Measurements from ENCODE around the gene ROR1.
"Not testable (repeated sequence)": the region's sequence is repeated elsewhere in the genome, so short reads cannot be mapped to it uniquely, and the experiment has no call there.

Gene ROR1

DNA sequence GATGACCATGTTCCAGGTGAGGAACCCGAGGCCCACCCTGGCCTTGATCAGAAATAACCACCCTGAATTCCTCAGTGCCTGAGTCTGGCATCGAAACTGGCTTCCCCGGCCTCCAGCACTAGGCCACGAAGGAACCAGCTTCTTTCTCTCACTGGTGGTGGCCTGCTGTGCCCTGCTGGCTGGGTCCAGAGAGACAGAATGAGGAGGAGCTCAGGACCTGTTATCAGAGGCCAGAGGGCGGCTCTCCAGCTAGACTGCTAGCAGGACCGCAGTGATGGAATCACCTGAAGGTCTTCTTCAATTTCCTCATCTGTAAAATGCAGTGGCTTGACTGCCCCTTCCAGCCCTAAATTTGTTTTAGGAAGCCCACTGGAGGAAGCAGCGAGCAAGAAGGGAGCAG lies 20.5 kb downstream of the ROR1 start:
- no peak for DNase-seq (ENCODE audit: low spot score)

DNA sequence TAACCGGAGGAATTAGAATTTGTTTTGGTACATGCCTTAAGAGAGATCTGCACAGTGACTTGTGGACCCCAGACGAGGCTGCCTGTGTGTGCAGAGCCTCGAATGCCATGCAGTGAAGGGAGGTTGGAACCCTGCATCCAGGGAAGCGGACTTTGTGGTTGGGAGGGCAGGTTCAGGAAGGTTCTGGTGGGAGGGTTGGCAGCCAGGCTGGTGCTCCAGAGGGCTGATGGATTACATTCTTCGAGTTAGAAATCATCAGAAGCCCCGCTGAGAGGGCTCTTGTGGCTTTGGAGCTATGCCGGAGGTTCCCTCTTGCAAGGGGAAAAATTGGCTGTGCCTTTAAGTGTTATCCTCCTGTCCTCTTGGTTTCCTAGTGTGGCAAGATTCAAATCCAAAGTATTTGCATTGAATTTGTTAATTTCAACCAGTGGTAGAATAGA lies 21.1 kb downstream of the ROR1 start:
- no peak for DNase-seq (ENCODE audit: low spot score)

DNA sequence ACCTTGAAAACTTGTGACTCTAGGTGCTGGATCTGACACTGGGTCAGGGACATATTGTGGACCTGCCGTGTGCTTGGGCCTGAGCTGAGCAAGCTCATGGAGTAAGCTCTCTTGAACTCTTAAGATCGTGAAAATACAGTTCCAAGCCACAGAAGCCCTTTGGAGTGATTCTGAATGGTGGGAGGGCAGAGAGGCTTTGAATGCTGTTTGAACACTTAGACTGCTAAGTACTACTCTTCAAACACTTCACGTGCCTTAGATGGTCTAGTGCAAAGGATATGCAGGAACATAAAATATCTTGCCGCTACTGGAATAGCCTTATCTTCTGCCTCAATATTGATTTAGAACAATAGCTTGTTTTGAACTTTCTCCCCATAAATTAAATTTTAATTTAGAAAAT lies 21.6 kb downstream of the ROR1 start:
- DNase-seq (ENCODE audit: low spot score): no peak

DNA sequence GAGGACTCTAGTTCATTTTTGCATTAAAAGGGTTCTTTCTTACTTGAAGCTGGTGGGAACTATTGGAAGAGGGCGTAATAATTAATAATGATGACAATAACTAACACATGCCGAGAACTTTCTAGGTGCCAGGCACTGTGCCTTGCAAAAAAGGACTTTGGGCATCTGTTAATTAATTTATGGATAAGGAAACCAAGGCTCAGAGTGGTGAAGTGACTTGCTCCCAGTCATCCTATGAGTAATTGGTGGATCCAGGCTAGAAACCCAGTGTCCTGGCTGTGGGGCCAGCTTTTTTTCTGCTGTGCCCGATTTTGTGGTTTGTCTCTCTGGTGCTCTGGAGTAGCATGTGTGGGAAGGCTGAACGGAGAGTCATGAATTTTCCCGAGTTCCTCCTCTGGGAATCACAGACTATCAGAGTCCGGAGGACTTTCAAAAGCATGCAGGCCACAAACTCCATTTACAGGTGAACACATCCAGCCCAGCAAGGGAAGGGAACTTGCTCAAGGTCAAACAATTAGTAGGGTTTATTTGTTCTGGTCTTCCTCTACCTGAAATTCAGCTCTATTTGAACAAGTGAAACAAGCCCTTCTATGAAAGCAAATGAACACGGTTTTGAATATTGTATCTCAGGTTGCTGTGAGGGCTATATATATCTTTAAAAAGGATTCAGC lies 23.4 kb downstream of the ROR1 start:
- DNase-seq (ENCODE audit: low spot score): no peak

- DNase-seq (ENCODE audit: low spot score): no peak
Measured at GRCh38 chr1:63798284-63798683, 24.5 kb downstream of the ROR1 start.

- no peak for DNase-seq (ENCODE audit: low spot score)
Measured at GRCh38 chr1:63799307-63799706, 25.5 kb downstream of the ROR1 start.

- DNase-seq (ENCODE audit: low spot score): no peak
Measured at GRCh38 chr1:63799820-63800219, 26.0 kb downstream of the ROR1 start.

DNA sequence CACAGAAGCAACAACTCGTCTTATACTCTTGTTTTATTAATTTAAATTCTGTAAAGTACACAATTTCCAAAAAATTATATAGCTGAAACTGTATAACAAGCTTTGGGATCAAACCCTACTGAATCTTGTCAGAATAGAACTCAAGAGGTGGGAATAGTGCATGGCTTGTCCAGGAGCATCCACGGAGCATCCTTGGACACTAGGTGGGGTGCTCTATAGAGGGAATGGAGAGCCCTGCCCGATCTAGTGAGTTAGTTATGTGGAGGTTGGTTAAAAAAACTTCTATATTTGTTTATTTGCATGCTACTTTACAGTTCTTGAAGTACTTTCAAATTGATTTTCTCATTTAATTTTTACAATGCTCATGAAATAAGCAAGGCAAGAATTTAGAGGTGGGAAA lies 28.3 kb downstream of the ROR1 start:
- no peak for DNase-seq (ENCODE audit: low spot score)

- DNase-seq (ENCODE audit: low spot score): no peak
Measured at GRCh38 chr1:63804829-63805484, 31.1 kb downstream of the ROR1 start.

- peak; percentile 56 for DNase-seq (ENCODE audit: low spot score)
Measured at GRCh38 chr1:63807046-63807445, 33.2 kb downstream of the ROR1 start.

GRCh38 chr1:63810936-63811469 lies 37.2 kb downstream of the ROR1 start:
- no peak for DNase-seq (ENCODE audit: low spot score)

- DNase-seq (ENCODE audit: low spot score): no peak
Measured at GRCh38 chr1:63812071-63812700, 38.4 kb downstream of the ROR1 start.

- no peak for DNase-seq (ENCODE audit: low spot score)
Measured at GRCh38 chr1:63813829-63814277, 40.0 kb downstream of the ROR1 start.

- DNase-seq (ENCODE audit: low spot score): not testable (repeated sequence)
Measured at GRCh38 chr1:63816217-63816815, 42.5 kb downstream of the ROR1 start.

DNA sequence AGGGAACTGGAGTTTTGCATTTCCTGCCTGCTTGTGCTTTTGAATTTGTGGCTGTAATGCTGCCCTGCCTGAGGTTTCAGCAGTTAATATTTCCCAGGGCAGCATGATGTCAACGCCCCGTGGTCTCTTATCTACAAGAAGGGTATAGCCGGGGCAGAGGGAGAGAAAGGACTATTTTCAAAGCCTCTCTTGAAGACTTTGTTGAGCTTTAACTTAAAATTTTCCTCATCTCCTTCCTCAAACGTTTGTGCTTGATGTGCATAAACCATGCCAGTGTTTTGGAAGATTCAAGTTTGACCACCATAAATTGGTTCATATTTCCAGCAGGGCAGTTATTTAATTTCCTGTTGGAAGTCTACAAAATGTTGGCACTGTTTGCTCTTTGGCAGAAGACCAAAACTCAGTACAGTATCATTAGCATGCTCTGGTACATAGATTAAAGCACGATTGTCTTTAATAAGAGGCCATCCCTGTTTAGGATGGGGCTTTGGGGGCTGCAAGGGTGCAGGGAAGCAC lies 43.4 kb downstream of the ROR1 start:
- DNase-seq (ENCODE audit: low spot score): no peak

- no peak for DNase-seq (ENCODE audit: low spot score)
Measured at GRCh38 chr1:63817700-63818099, 43.9 kb downstream of the ROR1 start.

GRCh38 chr1:63818567-63819325 lies 44.9 kb downstream of the ROR1 start:
- no peak for DNase-seq (ENCODE audit: low spot score)

DNA sequence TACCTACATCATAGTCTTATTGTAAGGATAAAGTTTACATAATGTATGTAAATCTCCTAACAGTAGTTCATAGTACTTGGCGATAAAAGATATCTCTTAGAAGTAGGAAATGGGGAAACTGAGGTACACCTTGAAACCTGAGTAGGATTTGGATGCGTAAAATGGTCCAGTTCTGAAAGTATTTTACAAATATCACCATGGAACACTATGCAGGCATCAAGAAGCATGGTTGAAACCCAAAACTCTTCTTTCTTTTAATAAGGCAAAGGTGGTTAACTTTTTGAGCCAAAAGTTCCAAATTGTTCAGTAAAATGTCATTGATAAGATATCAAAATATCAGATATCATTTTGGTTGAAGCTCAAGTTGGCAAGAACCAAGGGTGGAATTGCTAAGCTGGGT lies 46.0 kb downstream of the ROR1 start:
- DNase-seq (ENCODE audit: low spot score): no peak

GRCh38 chr1:63821091-63822005 lies 47.5 kb downstream of the ROR1 start:
- no peak for DNase-seq (ENCODE audit: low spot score)

DNA sequence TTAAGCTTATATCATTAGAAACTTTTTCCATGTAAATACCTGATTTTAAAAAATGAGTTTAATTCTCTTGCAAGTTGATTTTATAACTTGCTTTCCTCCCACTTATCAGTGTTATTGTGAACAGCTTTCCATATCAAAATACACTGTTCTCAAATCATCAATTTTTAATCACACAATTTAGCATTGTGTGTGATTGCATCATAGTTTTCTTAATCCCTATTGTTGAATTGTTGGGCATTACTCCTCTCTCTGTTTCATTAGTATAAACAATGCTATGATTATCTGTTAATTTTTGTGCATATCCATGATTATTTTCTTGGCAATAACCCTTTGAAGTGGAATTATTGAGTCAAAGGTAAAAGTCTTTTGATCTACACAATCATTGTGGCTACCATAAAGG lies 48.7 kb downstream of the ROR1 start:
- DNase-seq (ENCODE audit: low spot score): no peak

DNA sequence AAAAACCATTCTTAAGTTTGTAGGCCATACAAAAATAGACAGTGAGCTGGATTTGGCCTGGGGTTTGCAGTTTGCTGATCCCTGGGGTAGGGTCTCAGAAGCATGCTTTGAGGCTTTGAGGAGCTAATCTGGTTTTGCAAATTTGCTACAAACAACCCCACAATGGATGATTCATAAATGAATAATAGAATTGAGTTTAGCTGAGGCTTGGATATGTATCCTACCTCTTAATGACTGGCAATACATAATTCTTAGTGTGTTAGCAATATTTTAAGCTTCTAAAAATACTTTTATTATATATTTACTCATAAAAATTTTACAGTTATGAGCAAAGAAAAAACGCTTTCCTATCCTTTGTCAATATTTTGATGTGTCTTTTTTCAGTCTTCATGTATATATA lies 50.6 kb downstream of the ROR1 start:
- DNase-seq (ENCODE audit: low spot score): no peak
